Left ventricle myocardium superior (tissue), 1 donor: ENCODE measurements around the gene C19orf33. TPM values are rescaled to one million over a fixed set of nuclear protein-coding genes. Genes with fewer than 3 reads are reported as not detected.

Experiments used
- ATAC-seq: fragments of 200-7000 bp; cut with Tn5 transposase; one replicate; pipeline ENCODE4 v1.9.1; 2020; ENCODE audit warnings: mild to moderate bottlenecking, moderate library complexity
- DNase-seq: peaks from one replicate; pipeline ENCODE4 v3.0.0-alpha.2; 2020
- intact Hi-C: fragments of 100-400 bp; cut with micrococcal nuclease; formaldehyde crosslinking; loops from one replicate; pipeline ENCODE4 v1.11.0; 2022
- total RNA-seq: library from RNA; stranded (reverse); fragmentation: NEBNext Ultra II Directional; extraction: Animal tissue kit (Norgen Biotek cat#: 25700); gene quantifications from one replicate; pipeline ENCODE4 v1.2.1, GENCODE V29; 2021
- donor health status: DM: no; HTN: yes; CAD: no; lungs with severe emphysema.

C19orf33 gene
- total RNA-seq, 1 donor from 2014 or later: 1.5 TPM

DNA sequence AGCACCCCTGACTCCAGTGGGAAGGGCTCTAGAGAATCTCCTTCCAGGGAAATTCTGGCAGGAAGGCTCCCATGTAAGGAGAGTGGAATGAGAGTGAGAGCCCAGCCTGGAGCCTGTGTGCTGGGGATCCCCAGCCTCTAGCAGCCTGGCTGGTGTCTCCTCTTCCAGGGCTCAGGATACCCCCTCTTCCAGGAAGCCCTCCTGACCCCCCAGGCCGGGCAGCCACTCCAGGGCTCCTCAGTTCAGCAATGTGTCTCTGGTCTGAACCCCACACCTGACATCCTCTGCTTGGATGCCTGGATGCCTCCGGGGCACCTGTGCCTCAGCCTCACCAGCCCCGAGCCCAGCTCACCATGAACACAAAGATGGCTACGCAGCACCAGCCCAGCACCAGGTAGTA, 3.0 kb downstream of the C19orf33 start:
- intact Hi-C loops: no loop called here
- no peak for ATAC-seq
- DNase-seq: no peak

DNA sequence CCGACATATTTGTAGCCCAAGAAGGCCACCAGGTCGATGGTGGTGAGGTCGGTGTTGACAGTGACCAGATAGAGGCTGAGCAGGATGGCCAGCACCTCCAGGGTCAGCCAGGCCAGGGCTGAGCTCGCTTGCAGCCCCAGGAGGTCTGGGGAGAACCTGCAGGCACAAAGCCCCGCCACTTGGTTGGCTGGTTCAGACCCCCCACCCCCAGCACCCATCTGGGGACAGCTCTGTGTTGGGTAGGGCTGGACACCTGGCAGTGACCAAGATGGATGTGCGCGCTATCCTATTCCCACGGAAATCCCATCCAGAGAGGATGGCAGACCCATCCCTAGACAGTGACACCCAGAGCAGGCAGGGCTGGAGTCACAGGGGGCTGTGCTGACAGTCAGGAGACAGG, 3.5 kb downstream of the C19orf33 start:
- no peak for DNase-seq
- intact Hi-C loops: no loop called here
- ATAC-seq: no peak

DNA sequence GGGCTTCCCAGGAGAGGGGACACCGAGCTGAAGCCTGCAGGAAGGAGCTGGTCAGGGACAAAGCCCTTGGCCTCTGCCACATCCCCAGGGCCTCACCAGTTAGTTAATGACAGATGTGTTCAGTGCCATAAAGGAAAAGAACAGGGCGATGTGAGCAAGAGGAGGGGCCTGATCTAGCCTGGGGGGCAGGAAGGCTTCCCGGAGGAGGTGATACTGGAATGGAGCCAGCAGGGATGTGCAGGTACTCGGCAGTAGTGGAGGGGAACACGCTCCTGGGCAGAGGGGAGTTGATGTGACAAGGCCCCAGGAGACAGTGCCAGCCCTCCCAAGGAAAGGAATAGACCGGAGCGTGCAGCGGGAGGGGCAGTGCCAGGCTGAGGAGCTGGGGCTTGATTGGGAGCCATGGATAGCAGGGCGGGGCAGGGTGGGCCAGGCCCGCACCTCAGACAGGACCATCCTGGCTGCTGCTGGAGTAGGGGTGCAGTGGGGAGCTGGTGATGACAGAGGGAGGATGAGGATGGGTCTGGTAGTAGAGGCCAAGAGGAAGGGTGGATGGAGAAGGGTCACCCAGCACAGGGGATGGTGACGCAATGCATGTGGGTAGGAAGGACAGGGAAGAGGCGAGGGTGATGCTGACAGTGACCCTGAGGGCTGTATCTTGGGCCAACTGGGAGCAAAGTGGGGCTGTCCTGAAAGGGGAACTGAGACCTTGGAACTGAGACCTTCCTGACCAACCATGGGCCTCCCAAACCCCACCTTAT, 4.1 kb downstream of the C19orf33 start:
- intact Hi-C loops: no loop called here
- ATAC-seq (no peak), DNase-seq (no peak)

DNA sequence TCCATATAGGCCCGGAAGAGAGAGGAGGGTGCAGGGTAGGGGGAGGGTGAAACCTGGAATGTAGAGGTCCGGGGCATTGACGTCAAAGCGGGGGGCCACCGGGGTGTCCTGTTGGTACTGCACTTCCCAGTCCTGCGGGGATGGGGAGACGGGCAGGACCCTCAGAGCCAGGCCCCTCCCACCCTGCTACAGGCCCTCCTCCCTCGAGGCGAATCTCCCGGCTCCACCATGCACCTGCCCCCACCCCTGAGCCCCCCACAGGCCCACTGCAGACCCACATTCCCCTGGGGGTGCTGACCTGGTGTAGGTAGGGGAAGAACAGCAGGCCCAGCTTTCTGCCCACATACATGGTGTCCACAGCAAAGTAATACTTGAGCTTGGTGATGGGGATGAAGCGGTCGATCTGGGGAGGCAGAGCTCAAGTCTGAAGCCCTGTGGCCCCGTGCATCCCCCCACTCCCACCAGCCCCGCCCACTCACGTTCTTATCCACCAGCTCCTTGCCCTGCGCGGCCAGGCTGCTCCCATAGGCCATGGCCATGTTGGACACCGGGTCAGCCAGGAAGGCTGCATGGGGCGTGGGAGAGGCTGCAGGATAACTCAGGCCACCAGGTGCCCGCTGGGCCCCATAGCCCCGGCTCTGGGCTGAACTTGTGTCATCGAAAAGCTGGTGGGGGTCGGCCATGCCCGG, 5.0 kb downstream of the C19orf33 start:
- intact Hi-C loops: no loop called here
- DNase-seq (no peak), ATAC-seq (no peak)

DNA sequence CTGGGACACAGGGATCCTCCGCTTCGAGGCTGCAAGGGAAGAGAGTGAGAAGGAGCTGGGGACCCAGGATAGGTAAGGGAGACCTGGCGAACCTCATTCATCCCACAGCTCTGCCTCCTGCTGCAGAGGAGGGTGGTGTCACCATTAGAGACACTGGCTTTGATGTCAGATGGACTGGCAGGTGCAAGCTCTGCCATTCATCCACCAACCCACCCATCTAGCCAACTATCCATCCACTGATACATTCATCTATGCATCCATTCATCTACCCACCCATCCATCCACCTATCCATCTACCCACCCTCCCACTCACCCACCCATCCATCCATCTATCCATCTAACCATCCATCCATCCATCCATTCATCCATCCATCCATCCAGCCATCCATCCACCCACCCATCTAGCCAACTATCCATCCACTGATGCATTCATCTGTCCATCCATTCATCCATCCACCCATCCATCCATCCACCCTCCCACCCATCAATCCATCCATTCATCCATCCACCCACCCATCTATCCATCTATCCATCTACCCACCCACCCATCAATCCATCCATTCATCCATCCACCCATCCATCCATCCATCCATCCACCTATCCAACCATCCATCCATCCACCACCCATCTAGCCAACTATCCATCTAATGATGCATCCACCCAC, 5.7 kb downstream of the C19orf33 start:
- DNase-seq (no peak), ATAC-seq (no peak)
- intact Hi-C loops: no loop called here

DNA sequence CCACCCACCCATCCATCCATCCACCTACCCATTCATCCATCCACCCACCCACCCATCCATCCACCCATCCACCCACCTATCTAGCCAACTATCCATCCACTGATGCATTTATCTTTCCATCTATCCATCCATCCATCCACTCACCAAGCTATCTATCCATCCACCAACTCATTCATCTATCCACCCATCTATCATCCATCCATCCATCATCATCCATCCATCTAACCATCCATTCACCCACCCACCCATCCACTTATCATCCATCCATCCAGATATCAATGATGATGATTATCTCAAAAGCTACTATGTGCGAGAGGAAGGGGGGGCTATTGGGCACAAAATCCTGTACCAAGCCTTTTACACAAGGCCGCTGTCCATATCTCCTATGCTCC, 6.2 kb downstream of the C19orf33 start:
- intact Hi-C loops: no loop called here
- no peak for DNase-seq
- no peak for ATAC-seq

DNA sequence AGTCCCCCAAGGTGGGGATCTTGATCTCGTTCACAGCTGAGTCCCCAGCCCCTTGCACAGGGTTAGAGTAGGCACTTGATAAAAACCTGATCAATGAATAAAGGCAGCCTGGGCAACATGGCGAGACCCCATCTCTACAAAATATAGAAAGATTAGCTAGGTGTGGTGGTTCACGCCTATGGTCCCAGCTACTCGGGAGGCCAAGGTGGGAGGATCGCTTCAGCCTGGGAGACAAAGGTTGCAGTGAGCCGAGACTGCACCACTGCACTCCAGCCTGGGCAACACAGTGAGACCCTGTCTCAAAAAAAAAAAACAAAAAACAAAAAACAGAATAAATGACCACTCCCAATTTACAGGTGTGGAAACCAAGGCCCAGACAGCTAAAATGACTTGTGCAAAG, 6.9 kb downstream of the C19orf33 start:
- ATAC-seq (no peak), DNase-seq (no peak)
- intact Hi-C loops: no loop called here

DNA sequence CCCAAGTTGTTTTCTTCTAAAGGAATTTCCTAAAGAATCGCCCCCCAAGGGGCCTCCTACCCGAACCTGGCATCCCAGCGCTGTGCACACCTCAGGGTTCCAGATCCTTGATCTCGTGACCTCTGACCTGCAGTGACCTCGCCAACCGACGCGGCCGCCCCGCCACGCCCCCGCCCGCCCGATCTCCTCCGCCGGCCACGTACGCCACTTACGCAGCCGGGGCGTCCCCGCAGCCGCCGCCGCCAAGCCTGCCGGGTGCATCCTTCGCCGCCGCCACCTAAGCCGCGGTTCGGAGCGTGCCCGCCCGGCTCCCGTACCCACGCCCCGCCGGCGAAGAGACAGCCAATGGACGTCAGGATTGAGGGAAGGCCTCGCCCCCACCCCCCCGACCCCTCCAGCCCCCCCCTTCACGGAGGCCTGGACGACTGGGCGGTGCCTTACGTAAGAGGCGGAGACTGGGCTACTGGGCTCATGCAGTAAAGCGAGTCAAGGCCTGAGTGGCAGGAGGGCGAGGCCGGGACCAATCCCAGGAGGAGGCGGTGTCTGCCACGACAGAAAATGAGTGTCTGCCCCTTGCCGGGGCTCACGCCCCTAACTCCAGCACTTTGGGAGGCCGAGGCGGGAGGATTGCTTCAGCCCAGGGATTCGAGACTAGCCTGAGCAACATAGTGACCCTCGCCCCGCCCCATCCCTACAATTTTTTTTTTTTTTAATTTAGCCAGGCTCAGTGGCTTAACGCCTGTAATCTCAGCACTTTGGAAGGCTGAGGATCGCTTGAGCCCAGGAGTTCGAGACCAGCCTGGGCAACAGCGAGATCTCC, 11.8 kb downstream of the C19orf33 start, which contains the start of gene YIF1B:
Gene YIF1B (minus strand): TSS at position 291 of the 820 bp plus-strand sequence. CDS start 30 bp downstream, at position 261.
- peak; percentile 94 for ATAC-seq
- intact Hi-C loops: no loop called here
- DNase-seq: peak; percentile 97

DNA sequence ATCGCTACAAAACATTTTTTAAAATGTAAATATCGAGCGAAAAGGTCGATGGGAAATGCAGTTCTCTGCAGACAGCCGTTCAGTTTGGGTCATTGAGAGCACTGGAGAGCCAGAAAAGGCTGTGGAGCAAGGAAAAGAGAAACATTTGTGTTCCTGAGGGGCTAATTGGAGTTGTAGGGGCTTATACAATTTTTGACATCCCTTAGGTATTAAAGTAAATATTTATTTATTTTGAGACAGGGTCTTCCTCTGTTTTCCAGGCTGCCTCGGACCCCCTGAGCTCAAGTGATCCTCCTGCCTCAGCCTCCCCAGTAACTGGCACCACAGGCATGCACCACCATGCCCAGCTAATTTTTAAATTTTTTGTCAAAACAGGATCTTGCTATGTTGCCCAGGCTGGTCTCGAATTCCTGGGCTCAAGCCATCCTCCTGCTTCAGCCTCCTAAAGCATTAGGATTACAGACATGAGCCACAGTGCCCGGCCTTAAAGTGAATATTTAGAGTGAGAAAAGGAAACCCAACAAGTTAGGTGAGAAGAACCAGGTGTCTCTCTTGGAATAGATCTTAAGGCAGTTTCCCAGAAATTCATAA, 12.5 kb downstream of the C19orf33 start:
- no peak for ATAC-seq
- intact Hi-C loops: no loop called here
- no peak for DNase-seq

DNA sequence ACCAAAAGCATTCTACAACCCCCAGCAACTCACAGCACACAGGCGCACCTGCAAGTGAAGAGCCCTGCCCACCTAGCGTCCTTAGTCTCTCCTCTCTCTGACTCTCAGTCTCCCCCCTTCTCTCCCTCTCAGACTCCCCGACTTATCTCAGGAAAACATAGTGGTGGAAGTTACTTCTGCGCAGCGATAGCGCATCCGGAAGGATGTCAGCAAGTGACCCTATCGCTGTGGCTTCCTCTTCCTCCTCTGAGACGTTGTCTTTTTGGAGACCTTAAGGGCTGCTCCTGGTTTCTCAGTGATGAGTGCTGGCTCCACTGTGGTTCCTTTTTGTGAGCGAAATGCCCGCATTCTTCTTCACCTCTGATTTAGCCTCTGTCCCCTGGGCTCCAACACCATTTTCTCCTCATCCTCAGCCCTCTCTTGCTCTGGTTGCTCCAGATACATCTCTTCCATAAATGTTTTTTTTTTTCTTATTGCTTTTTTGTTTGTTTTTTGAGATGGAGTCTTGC, 13.1 kb downstream of the C19orf33 start:
- ATAC-seq: no peak
- DNase-seq: no peak
- intact Hi-C loops: no loop called here

DNA sequence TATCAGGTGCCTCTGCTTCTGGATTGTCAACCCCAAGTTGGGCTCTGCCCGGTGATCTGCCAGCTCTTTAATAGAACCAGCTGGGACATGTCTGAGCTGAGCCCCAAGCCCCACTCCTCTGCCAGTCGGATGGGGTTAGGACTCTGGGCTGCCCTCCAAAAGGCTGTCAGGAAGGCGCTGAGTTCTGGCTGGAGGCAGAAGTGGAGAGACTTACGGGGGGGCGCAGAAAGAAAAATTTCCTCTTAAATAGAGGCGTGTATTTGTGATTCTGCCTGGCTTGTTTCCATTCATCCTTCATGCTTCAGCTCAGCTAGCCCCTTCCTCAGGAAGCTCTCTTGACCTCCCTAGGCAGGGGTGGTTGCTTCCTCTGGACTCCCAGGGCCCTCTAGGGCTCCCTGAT, 14.6 kb downstream of the C19orf33 start:
- peak; percentile 11 for ATAC-seq
- intact Hi-C loops: no loop called here
- DNase-seq: peak; percentile 69

DNA sequence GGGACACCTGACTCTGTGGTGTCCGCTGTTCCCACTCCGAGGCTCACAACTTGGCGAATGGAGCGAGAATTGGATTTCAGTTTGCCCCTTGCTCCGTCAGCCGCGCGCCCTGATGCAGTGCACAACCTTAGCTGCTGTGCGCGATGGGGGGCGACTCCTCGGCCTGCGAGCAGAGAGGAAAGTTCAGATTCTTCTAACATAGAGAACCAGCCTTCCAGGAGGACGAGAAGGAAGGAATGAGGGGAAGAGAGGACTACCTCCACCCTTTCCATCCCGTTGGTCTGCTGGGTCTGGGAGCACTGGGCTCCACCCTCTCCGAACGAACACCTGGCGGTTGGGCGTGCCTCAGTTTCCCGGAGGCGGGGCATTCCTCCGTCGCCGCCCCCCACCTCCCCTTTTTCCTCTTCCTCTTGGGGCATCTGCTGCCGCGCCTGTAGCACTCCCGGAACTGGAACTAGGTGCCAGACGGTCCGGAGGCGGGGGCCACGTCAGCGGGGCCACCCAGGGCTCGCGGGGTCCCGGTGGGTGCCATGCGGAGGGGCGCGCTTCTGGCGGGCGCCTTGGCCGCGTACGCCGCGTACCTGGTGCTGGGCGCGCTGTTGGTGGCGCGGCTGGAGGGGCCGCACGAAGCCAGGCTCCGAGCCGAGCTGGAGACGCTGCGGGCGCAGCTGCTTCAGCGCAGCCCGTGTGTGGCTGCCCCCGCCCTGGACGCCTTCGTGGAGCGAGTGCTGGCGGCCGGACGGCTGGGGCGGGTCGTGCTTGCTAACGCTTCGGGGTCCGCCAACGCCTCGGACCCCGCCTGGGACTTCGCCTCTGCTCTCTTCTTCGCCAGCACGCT, 15.6 kb downstream of the C19orf33 start, which contains the start of gene KCNK6:
Gene KCNK6 (plus strand): TSS at position 425 of the 838 bp plus-strand sequence. CDS start 106 bp downstream, at position 531.
- intact Hi-C loops: no loop called here
- DNase-seq (peak; percentile 73), ATAC-seq (peak; percentile 7)

DNA sequence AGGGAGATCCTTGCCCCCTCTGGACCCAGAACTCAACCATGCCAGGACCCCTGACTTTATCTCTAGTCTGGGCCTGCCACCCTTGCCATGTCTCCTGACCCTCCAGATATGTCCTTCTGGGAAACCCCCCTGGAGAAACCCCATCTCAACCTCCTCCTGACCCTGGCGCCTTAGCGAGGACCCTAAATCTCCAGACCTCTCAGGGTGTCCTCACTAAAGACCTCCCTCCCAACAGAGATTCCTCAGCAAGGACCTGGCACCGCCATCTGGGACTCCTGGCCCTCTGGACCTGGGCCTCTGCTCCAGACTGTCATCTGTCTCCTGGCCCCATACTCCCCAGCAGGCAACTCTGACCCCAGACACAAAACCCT, 16.9 kb downstream of the C19orf33 start:
- DNase-seq (no peak), ATAC-seq (peak; percentile 3)
- intact Hi-C loops: no loop called here

DNA sequence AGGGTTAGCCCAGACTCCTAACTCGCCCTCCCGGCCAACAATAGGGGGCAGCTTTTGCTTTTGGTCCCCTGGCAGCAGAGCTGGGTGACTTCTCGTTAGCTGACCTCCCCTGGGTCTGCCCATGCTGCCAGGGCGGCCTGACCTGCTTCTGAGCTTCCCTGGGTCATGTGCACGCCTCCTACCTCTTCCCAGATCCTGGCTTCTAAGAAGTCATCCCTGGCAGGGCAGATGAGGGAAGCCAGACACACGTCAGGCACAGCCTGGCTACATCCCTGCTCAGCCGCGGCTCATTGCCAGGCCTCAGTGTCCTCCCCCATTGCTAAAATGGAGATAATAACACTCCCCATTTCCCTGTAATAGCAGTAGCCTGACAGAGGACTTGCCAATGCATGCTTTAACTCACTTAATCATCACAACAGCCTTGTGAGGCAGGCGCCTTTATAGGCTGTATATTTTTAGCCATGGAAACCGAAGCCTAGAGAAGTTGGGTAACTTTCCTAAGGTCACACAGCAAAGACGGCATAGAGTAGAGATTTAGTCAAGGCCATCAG, 17.7 kb downstream of the C19orf33 start:
- peak; percentile 85 for ATAC-seq
- DNase-seq: peak; percentile 89
- intact Hi-C loops: no loop called here

DNA sequence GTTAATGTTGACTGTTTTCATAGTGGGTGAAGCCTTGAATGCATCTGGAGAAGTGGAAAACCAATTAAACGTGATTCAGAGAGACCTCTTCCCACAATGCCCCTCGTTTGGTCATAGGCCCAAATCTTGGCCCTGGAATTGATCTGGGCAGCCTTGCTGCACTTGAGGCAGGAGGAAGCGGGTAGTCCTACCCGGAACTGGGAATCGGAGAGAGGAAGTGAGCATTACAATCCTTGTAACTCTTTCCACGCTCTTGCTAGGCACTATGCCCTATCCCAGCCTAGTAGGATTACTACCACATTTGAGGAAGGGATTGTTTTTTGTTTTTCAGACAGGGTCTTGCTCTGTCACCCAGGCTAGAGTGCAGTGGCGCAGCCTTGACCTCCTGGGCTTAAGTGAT, 19.2 kb downstream of the C19orf33 start:
- intact Hi-C loops: no loop called here
- no peak for ATAC-seq
- DNase-seq: no peak

DNA sequence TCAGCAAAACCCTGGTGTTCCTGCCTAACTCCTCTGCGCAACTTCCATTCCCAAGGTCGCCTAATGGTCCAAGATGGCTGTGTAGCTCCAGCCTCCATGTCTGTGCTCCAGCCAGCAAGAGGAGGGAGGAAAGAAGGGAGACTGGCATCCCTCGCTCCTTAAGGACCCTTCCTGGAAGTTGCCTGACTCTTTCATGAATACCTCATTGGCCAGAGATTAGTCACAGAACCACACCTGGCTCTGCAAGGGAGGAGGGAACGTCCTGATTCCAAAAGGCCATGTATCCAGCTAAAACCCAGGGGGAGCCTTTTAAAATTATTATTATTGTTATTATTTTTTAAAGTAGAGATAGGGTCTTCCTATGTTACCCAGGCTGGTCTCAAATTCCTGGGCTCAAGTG, 20.4 kb downstream of the C19orf33 start:
- ATAC-seq (no peak), DNase-seq (no peak)
- intact Hi-C loops: no loop called here

DNA sequence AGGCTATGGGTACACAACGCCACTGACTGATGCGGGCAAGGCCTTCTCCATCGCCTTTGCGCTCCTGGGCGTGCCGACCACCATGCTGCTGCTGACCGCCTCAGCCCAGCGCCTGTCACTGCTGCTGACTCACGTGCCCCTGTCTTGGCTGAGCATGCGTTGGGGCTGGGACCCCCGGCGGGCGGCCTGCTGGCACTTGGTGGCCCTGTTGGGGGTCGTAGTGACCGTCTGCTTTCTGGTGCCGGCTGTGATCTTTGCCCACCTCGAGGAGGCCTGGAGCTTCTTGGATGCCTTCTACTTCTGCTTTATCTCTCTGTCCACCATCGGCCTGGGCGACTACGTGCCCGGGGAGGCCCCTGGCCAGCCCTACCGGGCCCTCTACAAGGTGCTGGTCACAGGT, 22.5 kb downstream of the C19orf33 start:
- DNase-seq (no peak), ATAC-seq (no peak)
- intact Hi-C loops: no loop called here

DNA sequence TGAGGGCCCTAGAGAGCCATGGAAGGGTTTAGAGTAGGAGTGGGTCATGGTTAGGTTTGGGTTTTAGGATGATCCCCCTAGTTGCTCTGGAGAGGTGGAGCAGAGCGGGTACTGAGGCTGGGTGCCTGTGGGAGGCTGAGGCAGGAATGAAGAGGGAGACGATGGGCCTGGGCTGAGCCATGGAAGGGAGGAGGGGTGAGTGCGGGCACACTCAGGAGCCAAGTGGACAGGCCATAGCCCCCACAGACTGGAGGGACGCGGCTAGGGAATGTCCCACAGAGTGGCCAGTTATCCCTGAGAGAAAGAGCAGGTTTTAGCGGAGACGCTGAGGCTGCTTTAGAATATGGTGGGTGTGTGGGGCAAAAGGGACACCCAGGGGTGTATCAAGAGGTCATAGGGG, 25.6 kb downstream of the C19orf33 start:
- no peak for ATAC-seq
- intact Hi-C loops: no loop called here
- DNase-seq: no peak
